Nucleus accumbens (tissue), 56 donors: ENCODE data around the gene ARHGEF28.

Experiments used
- DNase-seq, 56 donors: peaks; one replicate each; lab custom pipeline; 2025; lab: John Stamatoyannopoulos, UW

The ARHGEF28 gene

DNA sequence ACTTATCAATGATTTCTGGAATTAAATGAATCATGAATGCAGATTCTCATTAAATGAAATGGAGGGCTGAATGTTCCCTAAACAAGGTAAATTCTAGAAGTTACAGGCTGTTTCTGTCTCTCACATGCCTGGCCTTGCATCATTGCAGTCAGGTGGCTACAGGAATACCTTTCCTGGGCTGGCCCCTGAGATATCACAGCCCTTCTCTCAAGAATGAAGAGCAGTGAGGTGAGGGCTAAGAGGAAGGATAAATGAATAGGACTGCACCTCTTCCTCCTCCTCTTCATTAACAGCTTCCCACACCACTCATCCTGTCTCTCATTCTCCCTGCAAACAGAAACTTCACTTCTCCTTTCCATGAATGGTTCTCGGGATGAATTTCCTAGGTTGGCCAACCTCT lies 22.5 kb downstream of the ARHGEF28 start:
- no peak for DNase-seq

DNA sequence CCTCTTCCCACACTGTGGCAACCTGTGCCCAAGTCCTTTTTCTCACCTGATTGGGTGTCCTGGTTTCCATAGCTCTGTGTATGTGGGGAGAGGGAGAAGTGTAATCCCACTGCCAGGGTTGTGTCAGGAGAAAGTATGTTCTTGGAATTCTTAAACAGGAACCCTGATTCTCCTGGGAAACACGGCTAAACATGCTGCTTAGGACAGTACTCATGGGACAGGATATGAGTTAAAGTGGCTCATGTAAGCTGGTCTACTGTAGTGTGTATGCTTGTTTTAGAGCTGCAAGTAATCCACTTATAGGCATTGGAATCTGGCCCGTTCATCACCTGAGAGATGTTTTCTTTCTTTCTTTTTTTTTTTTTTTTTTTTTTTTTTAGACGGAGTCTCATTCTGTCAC lies 23.9 kb downstream of the ARHGEF28 start:
- no peak for DNase-seq

DNA sequence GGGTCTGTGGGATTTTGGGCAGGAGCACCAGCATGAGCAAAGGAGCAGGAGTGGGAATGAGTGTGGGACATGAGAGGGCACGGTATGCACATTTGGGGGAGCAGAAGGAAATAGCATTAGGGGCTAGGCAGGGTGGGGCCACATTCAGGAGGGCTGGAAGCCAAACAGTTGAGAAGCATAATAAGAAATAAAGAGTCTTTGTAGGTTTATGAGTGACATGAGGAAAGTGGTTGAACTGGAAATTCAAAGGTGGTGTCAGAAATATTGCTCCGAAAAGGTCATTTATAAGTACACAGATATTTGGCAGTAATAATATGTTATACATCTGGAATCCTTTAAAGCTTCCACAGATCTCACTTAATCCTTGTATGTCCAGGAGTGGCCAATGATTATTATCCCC lies 26.4 kb downstream of the ARHGEF28 start:
- DNase-seq, result no peak

DNA sequence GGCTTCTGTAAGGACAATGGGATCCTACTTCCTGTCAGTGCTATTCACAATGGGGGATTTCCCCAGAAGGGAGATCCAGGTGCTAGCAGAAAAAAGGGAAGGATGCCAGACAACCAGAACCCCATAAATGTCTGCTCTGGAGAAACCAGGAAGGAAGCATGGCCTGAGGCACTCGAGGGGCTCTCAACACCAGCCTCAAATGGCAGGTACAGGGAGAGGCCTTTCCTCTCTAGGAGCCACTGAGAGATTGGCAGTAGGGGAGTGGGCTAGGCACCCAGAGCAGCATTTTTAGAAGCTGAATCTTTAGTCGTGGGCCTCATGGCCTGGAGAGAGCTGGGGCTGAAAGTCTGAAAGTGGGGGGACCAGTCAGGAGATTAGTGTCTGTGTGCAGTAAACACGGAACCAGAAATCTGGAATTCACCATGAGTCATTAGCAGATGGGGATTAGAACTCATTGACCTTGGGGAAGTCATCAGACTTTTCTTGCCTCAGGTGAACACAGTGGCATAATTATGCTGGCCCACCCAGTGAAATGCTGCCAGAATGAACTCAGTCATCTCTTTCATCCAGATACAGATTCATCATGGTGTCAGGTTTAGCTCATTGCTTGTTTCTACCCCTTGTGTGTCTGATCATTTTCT lies 28.3 kb downstream of the ARHGEF28 start:
- no peak for DNase-seq

DNA sequence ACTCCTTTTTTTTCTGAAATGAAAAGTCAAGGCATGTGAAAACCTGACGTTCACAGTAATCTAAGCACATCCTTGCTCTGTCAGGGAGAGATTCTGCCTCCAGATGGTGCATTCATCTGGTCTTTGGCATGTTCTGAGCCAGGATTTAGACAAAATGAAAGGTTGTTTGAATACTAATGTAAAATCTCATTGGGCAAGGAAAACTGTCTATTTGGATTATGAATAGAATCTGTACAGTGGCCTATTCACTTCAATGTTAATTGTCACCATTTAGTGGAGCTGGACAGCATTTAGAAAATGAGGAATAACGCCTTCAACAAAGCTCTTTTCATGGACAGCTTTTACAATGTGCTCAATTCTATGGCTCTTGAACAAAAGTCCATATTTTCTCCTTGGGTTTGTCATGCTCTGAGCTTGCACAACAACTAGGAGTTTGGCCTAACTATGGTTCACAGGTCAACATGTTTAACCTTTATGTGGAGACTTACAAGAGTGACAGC lies 28.9 kb downstream of the ARHGEF28 start:
- DNase-seq, result peak in 11 of 56 donors; percentile 1 to 35 (median 6)

DNA sequence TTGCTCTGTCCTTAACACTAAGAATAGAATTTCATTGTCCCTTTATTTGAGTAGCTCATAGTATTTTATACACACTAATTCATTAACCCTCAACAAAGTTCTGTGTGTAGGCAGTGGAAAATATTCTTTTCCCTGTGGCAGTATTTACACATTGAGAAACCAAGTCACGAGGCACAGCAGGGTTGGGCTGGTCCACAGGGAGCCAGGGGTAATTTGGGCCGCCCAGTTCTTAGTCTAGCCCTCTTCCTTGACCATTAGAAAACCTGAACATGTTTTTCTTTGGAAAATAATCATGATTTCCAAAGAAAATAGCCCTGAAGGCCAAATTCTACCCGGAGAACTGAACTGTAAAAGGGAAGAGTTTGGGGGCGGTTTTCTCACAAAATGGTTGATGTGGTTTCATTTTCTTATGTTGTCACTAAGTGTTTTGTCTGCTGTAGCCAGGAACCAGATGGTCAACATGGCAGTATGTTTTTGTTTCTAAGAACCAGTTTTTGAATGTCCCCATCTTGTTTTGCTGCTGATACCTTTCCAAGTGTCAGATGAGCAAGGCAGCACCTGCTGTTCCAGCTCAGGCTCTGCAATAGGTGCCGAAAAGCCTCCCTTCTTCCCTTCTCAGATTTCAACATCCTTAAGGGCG lies 29.6 kb downstream of the ARHGEF28 start:
- DNase-seq, result no peak

DNA sequence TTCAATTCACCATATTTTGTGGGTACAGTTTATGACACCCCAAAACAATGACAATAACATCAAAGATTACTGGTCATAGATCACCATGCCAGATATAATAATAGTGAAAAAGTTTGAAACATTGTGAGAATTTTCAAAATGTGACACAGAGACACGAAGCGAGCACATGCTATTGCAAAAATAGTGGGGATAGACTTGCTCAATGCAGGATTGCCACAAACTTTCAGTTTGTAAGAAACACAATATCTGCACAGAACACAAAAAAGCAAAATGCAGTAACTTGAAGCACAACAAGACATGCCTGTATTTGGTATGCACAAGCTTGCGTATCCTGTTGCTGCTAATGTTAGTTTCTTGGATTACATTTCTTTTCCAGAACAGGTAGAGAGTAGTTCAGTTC lies 35.8 kb downstream of the ARHGEF28 start:
- DNase-seq, result no peak

DNA sequence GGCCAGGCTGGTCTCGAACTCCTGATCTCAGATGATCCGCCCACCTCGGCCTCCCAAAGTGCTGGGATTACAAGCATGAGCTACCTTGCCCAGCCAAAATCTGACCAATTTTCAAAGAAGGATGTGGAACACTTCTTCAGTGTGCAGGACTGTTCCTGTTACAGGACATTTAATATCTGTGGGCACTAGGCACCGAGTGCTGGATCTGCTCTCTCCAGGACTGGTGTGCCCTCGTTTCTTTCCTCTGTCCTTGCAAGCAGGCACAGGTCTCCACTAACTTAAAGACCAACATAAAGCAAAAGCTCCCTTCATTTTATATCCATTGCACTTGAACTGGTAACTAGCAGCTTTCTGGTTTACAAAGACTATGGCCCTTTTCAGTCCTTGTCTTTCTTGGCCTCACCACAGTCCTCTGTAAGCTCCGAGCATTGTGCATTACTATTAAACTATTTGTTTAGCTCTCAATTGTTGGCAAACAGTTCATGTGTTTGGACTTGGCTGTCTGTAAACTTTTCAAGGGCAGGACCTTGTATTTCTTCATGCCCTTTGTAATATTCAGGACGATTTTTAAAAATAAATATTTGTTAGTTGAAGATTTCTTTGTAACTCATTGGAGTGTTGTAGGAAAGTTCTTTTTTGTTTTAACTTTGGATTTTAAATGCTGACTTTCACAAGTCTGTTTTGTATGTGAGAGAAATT lies 37.3 kb downstream of the ARHGEF28 start:
- DNase-seq, result no peak

DNA sequence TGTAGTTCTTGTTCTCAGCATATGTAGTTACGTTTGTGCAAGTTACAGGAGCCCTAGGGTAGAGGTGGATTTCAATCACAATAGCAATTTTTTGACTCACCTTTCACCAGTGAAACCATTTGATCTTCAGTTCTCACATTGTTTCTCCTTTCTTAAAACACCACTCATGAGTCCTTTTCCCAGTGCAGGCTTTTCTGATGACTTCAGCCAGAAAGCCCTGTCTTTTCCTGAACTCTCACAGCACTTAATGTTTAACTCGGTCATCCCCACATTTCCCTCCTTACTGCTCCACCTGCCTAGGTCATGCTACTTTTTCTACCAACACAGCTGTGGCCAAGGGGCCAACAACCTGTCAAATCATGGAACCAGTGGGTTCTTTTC lies 37.9 kb downstream of the ARHGEF28 start:
- no peak for DNase-seq

DNA sequence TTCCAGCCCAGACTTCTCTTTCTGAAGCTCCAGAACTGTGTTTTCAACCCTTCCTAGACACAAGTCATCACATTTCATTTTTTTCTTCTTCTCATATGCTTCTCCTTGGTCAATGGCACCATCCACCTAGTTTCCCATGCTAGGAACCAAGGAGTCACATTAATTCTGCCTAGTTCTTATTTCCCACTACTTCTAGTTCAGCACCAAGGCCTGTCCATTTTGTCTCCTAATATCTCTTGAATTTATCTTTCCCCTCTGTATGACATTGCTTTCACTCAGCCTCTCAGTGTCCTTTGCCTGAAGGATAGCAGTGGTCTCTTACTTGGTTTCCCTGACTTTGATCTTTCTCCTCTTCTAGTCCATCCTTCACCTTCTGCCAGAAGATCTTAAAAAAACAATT lies 38.8 kb downstream of the ARHGEF28 start:
- no peak for DNase-seq

DNA sequence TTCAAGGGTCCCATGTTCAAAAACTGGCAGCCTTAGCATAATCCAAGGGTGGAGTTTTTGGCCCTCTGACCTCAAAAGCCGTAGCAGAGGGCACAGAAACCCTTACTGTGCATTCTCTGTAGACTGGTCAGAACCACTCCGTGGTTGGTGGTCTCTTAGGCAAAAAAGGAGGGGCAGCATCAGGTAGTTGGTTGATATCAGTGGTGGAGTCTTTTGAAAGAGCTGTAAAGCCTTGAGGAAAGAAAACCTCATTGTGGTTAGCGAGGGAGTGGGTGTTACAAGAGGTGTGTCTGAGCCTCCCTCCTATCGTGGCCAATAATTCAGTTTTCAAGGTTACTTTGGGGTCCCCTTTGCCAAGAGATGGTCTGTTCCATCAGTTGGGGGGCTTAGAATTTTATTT lies 40.9 kb downstream of the ARHGEF28 start:
- DNase-seq, result no peak

DNA sequence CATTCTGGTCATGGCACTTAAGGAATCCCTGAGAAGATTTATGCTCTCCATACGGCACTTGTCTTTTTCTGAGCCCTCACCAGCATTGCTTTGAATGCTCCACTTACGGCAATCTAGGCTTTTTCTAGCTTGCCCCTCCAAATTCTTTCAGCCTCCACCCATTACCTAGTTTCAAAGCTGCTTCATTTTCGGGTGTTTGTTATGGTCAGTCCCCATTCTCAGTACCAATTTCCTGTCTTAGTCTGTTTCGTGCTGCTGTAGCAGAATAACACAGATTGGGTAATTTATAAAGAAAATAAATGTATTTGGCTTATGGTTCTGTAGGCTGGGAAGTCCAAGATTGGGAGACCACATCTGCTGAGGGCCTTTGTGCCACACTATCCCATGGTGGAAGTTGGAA lies 42.0 kb downstream of the ARHGEF28 start:
- no peak for DNase-seq

DNA sequence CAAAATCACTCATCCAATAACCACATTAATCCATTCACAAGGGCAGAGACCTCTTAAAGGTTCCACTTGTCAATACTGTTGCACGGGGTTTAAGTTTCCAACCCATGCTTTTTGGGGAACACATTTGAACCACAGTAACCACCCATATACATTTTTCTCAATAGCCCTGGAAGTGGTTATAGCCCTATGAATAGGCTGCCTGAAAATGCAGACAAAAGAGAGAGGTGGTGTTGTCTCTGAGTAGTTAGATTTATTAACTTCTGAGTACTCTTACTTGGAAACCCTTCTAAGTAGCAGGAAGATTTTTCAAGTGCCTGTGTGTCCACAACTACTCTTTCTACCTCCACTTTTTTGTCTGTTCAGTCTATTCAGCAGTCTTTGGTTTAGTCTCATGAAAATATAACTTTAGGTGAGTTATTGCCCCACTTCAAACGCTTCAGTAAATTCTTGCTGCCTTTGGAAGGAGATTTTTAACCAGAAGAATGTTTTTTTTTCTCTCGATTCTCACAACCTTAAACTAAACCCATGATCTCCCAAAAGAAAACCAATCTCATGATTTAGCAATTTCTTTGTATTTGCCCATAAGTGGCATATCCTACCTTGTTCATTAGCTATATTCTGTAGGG lies 42.6 kb downstream of the ARHGEF28 start:
- DNase-seq, result no peak

DNA sequence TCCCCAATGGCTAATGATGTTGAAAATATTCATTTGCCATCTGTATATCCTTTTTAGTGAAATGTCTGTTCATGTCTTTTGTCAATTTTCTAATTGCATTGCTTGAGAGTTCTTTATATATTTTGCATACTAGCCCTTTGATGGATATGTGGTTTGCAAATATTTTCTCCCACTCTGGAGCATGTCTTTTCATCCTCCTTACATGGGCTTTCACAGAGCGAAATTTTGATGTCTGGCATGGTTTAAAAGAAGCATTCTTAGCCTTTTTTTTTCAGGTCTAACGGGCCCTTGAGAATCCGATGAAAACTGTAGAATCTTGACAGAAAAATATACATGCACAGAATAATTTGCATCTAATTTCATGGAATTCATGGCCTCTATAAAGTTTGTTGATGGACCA lies 44.7 kb downstream of the ARHGEF28 start:
- no peak for DNase-seq

DNA sequence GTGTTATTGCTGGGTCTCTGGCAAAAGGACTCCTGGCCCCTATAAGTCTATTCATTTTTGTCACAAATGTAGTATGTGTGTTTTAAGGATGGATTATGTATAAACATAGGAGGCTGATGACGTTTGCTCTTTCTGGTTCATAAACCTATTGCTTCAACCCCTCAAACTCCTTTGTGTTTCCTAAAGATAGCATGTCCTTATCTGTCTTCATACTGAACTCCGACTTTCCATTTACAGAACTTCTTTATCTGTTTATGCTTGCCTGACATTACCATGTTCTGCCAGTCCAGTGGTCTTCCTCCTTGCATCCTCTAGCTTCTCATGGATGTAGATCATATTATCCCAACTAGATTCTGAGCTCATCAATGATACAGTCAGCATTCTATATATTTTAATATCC lies 46.1 kb downstream of the ARHGEF28 start:
- no peak for DNase-seq

DNA sequence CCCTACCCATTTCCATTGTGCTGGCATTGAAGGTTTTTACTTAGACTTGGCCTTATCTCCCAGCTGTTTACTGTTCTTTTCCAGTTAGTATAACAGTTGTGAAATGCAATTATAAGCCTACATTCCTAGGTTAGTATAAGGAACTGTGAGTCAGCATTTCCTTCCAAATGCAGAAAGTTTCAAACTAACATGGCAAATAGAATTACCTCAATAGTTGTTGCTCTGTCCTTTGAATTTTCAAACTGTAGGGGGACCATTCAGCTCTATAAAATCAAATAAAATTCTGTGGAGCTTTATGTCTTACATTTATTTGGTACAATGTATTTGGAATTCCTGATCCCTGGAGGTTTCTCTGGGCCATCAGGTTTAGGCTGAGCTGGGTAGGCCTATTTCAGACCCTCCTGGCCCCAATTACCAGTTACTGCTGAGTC lies 47.2 kb downstream of the ARHGEF28 start:
- no peak for DNase-seq

DNA sequence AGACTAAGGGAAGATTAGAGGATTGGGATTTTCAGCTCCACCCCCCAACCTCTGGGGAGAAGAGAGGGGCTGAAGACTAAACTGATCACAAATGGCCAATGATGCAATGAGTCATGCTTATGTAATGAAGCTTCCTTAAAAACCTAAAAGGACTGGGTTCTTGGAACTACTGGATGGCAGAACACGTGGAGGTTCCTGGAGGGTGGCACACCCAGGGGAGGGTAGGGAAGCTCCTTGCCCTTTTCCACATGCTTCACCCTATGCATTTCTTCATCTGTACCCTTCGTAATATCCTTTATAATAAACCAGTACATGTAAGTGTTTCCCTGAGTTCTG lies 48.6 kb downstream of the ARHGEF28 start:
- no peak for DNase-seq

DNA sequence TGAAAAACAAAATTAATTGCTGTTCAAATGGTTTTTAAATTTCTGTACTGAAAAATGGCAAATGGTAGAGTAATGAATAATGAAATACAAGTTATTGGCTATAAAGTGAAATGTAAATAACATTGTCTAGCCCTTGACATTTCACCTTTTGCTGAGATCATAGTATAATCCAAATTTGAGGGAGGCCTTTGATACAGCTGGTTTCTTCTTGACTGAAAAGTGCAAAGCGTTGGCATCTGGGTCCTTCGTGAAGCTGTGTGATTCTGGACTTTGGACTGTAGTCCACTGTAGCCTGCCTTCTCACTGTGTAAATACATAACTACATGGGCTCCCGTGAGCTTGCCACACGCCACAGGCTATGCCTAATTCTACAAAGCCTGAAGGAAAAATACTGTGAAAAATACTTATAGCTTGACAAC lies 52.3 kb downstream of the ARHGEF28 start:
- DNase-seq, result no peak

DNA sequence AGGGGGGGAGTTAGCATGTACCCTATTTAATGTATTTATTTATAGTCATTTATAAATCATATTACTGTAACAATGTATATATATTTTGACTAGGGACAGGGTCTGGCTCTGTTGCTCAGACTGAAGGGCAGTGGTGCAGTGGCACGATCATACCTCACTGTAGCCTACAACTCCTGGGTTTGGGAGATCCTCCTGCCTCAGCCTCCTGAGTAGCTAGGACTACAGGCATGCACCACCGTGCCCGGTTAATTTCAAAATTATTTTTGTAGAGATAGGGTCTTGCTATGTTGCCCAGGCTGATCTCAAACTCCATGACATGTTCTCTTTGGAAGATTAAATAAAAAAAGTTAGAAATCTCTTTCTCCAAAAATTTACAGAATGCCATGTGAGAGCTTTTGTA lies 52.8 kb downstream of the ARHGEF28 start:
- no peak for DNase-seq

DNA sequence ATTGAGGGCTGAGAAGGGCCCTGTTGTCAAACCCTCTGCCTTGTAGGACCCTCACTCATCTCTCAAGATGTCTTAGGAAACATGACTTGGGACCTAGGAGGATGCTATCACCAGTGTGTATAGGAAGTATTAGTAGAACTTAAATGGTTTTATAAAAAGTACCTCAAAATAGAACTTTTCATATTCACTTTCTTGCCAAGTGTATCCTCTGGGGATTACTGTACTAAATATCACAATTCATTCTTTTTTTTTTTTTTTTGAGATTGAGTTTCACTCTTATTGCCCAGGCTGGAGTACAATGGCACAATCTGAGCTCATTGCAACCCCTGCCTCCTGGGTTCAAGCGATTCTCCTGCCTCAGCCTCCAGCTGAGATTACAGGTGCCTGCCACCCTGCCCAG lies 56.2 kb downstream of the ARHGEF28 start:
- no peak for DNase-seq

DNA sequence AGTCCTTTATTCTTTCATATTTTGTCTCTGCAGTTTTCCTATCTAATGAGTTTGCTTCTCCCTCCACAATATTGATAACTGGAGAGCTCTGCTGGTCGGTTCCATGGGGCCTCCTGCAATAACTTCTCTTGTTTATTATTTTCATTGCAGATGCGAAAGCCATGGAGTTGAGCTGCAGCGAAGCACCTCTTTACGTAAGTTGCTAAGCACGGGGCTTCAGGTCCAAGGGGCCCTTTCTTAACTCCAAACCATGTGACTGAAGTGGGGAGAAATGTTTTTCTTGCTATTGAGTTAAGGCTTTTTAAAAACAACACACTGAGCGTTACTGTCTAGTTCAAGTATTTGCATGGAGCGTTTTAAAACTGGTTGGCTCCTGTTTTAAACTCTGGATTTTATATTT lies 58.7 kb downstream of the ARHGEF28 start:
- no peak for DNase-seq

DNA sequence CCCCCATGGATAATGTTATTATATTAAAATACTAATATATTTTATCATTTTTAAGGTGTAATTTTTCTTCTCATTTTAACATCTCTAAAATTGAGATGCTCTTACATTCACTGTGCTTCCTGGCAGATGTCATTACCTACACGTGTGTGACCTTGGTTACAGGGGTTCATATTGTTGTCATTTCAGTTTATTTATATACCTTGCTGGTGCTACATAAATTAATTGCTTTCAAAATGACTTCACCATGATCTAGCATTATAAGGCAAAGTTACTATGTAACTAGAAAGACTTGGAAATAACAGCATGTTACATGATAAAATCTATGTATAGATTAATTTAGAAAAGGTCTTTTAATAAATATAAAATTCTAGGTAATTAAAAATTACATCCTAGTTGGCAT lies 60.9 kb downstream of the ARHGEF28 start:
- DNase-seq, result no peak
